Measurements from ENCODE around the gene SOS2.
"Not testable (repeated sequence)": the region's sequence is repeated elsewhere in the genome, so short reads cannot be mapped to it uniquely, and the experiment has no call there.

Gene SOS2

GRCh38 chr14:50210074-50210473, 21.3 kb downstream of the SOS2 start:
- no peak for TF ChIP-seq CTCF (IDR thresholded peaks at IDR 0.05; ENCODE audit: low read depth, low read length)
- no peaks in the 10 kb centered on the region for H3K36me3 ChIP-seq
- H3K27me3 ChIP-seq: no peaks in the 10 kb centered on the region
- DNase-seq: no peak
- H3K4me3 ChIP-seq (ENCODE audit: low read depth, low read length): no peak overlapping the region
- H3K9me3 ChIP-seq: no peaks in the 10 kb centered on the region
- no peaks in the 10 kb centered on the region for H3K4me1 ChIP-seq

GRCh38 chr14:50198499-50198898, 32.9 kb downstream of the SOS2 start:
- Histone ChIP-seq H3K4me3 (ENCODE audit: low read depth, low read length) (no peak overlapping the region), H3K36me3 (no peaks in the 10 kb centered on the region; the same call in 1 of the 2 replicates), H3K4me1 (no peaks in the 10 kb centered on the region), H3K27me3 (no peaks in the 10 kb centered on the region), H3K9me3 (no peaks in the 10 kb centered on the region)
- no peak for DNase-seq
- TF ChIP-seq CTCF (IDR thresholded peaks at IDR 0.05; ENCODE audit: low read depth, low read length): no peak

GRCh38 chr14:50191499-50191898, 39.9 kb downstream of the SOS2 start:
- no peak for TF ChIP-seq CTCF (IDR thresholded peaks at IDR 0.05; ENCODE audit: low read depth, low read length)
- no peak for DNase-seq
- H3K36me3 ChIP-seq: no peaks in the 10 kb centered on the region; the same call in 1 of the 2 replicates
- no peaks in the 10 kb centered on the region for H3K9me3 ChIP-seq
- no peaks in the 10 kb centered on the region for H3K4me1 ChIP-seq
- no peak overlapping the region for H3K4me3 ChIP-seq (ENCODE audit: low read depth, low read length)
- H3K27me3 ChIP-seq: no peaks in the 10 kb centered on the region

DNA sequence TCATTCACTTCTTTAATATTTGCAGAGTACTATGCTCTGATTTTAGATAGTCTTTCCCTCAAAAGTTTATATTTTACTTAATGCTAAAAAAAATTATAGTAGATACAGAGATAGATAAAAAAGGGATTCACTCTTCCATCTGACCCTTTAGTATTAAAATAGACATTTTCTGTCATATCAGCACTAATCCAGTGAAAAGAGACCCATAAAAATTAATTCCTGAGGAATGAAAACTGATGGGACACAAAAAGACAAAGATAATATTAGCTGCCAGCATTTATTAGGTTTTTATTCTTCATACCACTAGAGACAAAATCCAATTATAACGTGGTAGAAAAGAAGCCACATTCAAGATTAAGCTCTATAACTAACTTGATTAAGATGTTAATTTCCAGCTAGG, 45.3 kb downstream of the SOS2 start:
- no peak for TF ChIP-seq CTCF (IDR thresholded peaks at IDR 0.05; ENCODE audit: low read depth, low read length)

DNA sequence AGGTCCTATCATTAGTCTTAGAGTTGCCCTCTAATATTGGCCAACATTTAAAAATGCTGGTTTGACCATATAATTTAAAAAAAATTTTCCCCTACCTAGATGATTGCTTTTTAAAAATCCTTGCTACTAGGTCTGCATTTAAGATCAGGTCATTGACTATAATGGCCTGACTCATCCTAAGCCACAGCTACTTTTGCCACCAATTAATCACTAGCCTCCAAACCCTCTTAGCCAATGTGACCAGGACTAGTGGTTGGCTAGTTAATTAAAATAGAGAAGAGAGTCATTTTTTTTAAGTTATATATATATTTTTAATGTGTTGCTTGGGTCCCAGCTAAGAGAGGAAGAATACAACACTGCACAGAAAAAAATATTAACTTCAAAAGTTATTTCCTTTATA, 57.5 kb downstream of the SOS2 start:
- no peak overlapping the region for H3K4me3 ChIP-seq (ENCODE audit: low read depth, low read length)

More for the DNA sequence above, 45.3 kb downstream of the SOS2 start:
- no peaks in the 10 kb centered on the region for H3K4me1 ChIP-seq
- no peaks in the 10 kb centered on the region for H3K27me3 ChIP-seq
- H3K36me3 ChIP-seq: no peaks in the 10 kb centered on the region; the same call in 1 of the 2 replicates
- DNase-seq: no peak
- H3K9me3 ChIP-seq: no peaks in the 10 kb centered on the region
- no peak overlapping the region for H3K4me3 ChIP-seq (ENCODE audit: low read depth, low read length)

GRCh38 chr14:50171895-50172294, 59.5 kb downstream of the SOS2 start:
- TF ChIP-seq CTCF (IDR thresholded peaks at IDR 0.05; ENCODE audit: low read depth, low read length): no peak
- H3K4me3 ChIP-seq (ENCODE audit: low read depth, low read length): no peak overlapping the region
- DNase-seq: no peak

More for the DNA sequence above, 57.5 kb downstream of the SOS2 start:
- no peak for TF ChIP-seq CTCF (IDR thresholded peaks at IDR 0.05; ENCODE audit: low read depth, low read length)
- no peaks in the 10 kb centered on the region for H3K27me3 ChIP-seq
- DNase-seq: no peak
- no peaks in the 10 kb centered on the region; the same call in 1 of the 2 replicates for H3K36me3 ChIP-seq
- no peaks in the 10 kb centered on the region for H3K4me1 ChIP-seq
- no peaks in the 10 kb centered on the region for H3K9me3 ChIP-seq

GRCh38 chr14:50167381-50167780, 64.0 kb downstream of the SOS2 start:
- H3K9me3 ChIP-seq; H3K36me3 ChIP-seq; DNase-seq; H3K27me3 ChIP-seq; H3K4me1 ChIP-seq; H3K4me3 ChIP-seq (ENCODE audit: low read depth, low read length): not testable (repeated sequence)

More at GRCh38 chr14:50171895-50172294, 59.5 kb downstream of the SOS2 start:
- Histone ChIP-seq H3K36me3 (no peaks in the 10 kb centered on the region; the same call in 1 of the 2 replicates), H3K4me1 (no peaks in the 10 kb centered on the region), H3K27me3 (no peaks in the 10 kb centered on the region), H3K9me3 (no peaks in the 10 kb centered on the region)

All from BE2C (cell line).